Stimulated activated CD4-positive, alpha-beta T cell treated with anti-CD3 and anti-CD28 coated beads, TNF-alpha, amount 100 ng/mL, for 4 hours (primary cell): ENCODE data around the gene CSH1.
A peak's percentile ranks its signal among the peaks of the same experiment; 100 is the strongest.
"Not testable (repeated sequence)": the region's sequence is repeated elsewhere in the genome, so short reads cannot be mapped to it uniquely, and the experiment has no call there.

Source experiments
- DNase-seq, 3 experiments: peaks; one replicate each; pipeline ENCODE4 v3.0.0-alpha.2; 2020; ENCODE audit warnings: low read depth in 3 of 3

The CSH1 gene

DNA sequence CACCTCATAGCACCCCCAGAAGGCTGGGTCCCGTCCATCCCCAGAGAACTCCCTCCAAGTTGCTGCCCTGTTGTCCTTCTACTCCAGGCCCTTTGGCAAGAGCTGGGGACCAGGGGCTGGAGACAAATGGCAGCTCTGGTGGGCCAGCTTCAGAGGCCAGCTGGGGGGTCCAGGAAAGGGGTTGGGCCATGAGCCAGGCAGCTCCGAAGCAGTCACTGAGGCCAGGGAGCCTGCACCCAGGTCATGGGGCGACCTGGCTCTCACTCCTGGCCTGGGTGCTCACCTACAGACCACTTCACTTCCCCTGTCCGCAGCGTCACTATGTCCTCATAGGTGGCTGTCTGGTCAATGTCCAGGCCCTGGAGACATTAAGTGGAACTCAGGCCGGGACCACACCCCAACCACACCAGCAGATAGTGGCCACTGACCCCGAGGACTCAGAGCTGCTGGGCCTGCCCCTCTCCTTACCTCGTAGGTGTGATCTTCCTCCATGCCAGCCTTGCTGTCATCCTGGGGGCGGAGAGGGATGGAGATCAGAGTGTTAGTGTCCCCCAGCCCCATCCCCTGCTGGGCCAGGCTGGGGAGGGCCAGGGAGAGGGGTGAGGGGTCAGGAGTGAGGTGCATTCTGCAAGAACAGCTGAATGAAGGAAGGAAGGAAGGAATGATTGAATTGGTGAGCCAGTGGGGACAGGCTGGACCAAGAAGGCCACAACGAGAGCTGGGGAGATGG, 32.8 kb upstream of the CSH1 start:
- DNase-seq, result no peak

- no peak for DNase-seq
These were observed 31.8 kb upstream of the CSH1 start for GRCh38 chr17:63928172-63928666.

GRCh38 chr17:63927464-63928171, 31.2 kb upstream of the CSH1 start:
- no peak for DNase-seq

DNA sequence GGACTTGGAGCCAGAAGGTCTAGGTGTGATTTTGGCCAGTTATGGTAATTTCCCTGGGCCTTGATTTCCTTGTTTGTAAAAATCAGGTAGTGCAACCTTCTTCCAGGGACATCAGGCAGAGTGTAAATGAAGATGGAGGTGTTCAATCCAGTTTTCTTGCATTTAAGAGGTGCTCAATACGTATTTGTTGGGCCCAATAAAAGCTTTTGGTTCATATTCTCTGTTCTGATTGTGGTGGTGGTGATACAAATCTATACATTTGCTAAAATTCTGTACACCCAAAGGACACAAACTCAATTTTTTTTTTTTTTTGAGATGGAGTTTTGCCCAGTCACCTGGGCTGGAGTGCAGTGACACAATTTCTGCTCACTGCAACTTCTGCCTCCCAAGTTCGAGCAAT, 29.8 kb upstream of the CSH1 start:
- DNase-seq, result no peak

GRCh38 chr17:63925615-63926014, 29.2 kb upstream of the CSH1 start:
- DNase-seq, result no peak

GRCh38 chr17:63922402-63922801, 26.0 kb upstream of the CSH1 start:
- not testable (repeated sequence) for DNase-seq

DNA sequence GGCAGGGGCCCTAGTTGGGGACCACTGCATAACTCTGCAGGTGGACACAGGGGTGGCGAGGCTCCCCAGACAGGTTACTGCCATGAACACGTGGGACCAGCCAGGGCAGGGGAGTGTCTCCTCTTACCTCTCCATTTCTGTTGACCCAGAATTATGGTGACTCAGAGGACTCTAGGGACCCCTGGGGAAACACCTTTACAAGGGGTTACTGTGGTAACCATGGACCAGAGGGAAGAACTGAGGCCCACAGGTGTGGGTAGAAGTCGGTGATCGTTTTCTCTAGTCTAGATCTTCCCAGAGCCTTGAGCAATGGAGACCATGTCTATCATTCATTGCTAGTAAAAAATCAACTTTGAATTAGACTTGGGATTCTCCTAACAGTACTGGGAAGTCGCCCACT, 24.4 kb upstream of the CSH1 start:
- not testable (repeated sequence) for DNase-seq

- DNase-seq, result not testable (repeated sequence)
These were observed 23.7 kb upstream of the CSH1 start for GRCh38 chr17:63920050-63920449.

GRCh38 chr17:63919311-63919723, 22.9 kb upstream of the CSH1 start:
- peak in 2 of 3 experiments; percentile 47 to 56 for DNase-seq

- DNase-seq, result not testable (repeated sequence)
These were observed 22.5 kb upstream of the CSH1 start, which contains the start of gene GH1 for GRCh38 chr17:63918789-63919305. TSS of gene GH1 (minus strand) at chr17:63918839. CDS start at chr17:63918776, 63 bp downstream.

DNA sequence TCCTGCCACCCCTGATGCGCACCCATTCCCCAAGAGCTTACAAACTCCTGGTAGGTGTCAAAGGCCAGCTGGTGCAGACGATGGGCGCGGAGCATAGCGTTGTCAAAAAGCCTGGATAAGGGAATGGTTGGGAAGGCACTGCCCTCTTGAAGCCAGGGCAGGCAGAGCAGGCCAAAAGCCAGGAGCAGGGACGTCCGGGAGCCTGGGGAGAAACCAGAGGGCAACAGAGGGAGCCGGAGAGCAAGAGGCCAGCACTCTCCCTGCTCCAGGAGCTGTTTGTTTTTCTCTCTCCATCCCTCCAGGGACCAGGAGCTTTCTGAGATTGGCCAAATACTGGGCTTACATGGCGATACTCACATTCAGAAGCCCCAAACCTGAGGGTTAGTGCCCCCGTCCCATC, 21.9 kb upstream of the CSH1 start:
- DNase-seq, result no peak

DNA sequence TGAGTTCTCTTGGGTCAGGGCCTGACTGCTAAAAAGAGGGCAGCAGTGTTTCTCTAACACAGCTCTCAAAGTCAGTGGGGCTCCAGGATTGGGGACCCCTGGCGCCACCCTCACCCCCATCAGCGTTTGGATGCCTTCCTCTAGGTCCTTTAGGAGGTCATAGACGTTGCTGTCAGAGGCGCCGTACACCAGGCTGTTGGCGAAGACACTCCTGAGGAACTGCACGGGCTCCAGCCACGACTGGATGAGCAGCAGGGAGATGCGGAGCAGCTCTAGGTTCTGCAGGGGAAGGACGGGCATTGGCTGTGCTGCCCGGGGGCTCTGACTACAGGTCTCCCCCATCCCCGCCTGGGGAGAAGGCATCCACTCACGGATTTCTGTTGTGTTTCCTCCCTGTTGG, 21.3 kb upstream of the CSH1 start:
- no peak for DNase-seq

GRCh38 chr17:63917206-63917605, 20.8 kb upstream of the CSH1 start:
- DNase-seq, result not testable (repeated sequence)

DNA sequence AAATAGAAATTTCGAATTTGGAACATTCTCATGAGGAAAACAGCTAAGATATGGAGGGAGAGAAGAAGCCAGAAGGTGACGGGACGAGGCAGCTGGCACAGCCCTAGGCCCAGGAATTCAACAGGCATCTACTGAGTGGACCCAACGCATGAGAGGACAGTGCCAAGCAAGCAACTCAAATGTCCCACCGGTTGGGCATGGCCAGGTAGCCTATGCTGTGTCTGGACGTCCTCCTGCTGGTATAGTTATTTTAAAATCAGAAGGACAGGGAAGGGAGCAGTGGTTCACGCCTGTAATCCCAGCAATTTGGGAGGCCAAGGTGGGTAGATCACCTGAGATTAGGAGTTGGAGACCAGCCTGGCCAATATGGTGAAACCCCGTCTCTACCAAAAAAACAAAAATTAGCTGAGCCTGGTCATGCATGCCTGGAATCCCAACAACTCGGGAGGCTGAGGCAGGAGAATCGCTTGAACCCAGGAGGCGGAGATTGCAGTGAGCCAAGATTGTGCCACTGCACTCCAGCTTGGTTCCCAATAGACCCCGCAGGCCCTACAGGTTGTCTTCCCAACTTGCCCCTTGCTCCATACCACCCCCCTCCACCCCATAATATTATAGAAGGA, 20.3 kb upstream of the CSH1 start:
- no peak for DNase-seq

DNA sequence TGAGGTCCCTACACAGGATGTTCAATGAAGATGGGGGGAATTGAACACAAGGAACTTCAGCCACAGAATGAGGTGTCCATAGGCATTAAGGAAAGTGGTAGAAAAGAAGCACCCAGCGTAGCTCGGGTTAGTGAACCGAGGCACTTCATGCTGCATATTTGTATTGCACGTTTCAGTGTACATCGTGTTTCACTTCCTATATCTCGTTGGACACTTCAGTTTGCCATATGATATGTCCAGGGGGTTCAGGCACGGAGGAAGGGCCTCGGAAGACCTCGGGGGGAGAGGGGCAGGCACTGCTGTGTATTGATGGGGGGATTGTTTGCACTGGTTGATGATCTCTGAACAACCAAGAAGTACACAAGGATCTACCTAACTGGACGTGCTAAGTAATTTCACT, 19.4 kb upstream of the CSH1 start:
- not testable (repeated sequence) for DNase-seq

DNA sequence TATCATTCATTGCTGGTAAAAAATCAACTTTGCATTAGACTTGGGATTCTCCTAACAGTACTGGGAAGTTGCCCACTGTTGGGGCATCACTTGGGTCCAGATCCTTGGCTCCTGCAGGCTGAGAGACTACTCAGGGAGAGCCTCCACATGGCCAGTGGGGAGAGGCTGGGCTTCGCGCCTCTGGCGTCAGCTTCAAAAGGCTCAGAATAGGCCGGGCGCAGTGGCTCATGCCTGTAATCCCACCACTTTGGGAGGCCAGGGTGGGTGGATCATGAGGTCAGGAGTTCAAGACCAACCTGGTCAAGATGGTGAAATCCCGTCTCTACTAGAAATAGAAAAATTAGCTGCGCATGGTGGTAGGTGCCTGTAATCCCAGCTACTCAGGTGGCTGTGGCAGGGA, 18.1 kb upstream of the CSH1 start:
- no peak for DNase-seq

- peak in 2 of 3 experiments; percentile 35 to 41 for DNase-seq
These were observed 15.3 kb upstream of the CSH1 start for GRCh38 chr17:63911657-63912100.

DNA sequence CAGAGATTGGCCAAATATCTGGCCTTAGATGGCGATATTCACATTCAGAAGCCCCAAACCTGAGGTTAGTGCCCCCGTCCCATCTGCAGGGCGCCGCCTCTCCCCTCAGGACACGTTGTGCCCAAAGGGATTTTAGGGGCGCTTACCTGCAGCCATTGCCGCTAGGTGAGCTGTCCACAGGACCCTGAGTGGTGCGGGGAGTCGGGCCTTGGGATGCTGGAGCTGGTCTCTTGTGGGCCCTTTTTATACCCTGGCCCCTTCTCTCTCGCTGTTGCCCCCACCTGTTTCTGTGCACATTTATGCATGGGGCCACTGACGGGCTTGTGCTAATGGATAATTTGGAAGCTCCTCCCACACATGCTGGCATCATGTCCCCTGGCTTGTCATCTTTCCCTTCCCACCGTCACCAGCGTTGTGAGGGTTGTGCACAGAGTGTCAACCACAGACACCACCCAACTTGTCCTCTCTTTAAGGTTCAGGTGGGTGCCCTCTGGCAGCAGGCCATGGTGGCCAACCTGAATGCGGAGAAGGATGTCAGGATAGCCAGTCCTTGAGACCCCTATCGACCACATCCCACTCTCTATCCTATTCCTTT, 14.8 kb upstream of the CSH1 start, which contains the start of gene CSHL1:
CSHL1 (minus strand) TSS at position 218 of the 595 bp plus-strand sequence; CDS start at position 156, 62 bp downstream.
- no peak for DNase-seq

DNA sequence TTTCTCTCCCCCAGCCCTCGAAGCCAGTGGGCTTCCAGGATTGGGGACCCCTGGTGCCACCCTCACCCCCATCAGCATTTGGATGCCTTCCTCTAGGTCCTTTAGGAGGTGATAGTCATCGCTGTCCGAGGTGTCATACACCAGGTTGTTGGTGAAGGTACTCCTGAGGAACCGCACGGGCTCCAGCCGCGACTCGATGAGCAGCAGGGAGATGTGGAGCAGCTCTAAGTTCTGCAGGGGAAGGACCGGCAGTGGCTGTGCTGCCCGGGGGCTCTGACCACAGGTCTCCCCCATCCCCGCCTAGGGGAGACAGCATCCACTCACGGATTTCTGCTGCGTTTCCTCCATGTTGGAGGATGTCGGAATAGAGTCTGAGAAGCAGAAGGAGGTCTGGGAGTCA, 13.7 kb upstream of the CSH1 start:
- no peak for DNase-seq

GRCh38 chr17:63909586-63909985, 13.2 kb upstream of the CSH1 start:
- DNase-seq, result not testable (repeated sequence)

- DNase-seq, result not testable (repeated sequence)
These were observed 10.9 kb upstream of the CSH1 start for GRCh38 chr17:63907161-63907778.
